ENCODE measurements around the gene PTPRN2.

Gene PTPRN2

GRCh38 chr7:158289761-158290523 lies 297.7 kb downstream of the PTPRN2 start:
- no peak for TF ChIP-seq CTCF (IDR thresholded peaks at IDR 0.05; ENCODE audit: low read depth, low read length, missing control alignments)
- no peak for DNase-seq (ENCODE audit: low read depth)
- no peak overlapping the region for H3K4me3 ChIP-seq (ENCODE audit: low read depth, low read length)

- TF ChIP-seq CTCF (IDR thresholded peaks at IDR 0.05; ENCODE audit: low read depth, low read length, missing control alignments) = no peak
- H3K4me3 ChIP-seq (ENCODE audit: low read depth, low read length) = no peak overlapping the region
- DNase-seq (ENCODE audit: low read depth) = no peak
Observed at GRCh38 chr7:158289231-158289630, 298.4 kb downstream of the PTPRN2 start.

- TF ChIP-seq CTCF (IDR thresholded peaks at IDR 0.05; ENCODE audit: low read depth, low read length, missing control alignments) = no peak
Observed at GRCh38 chr7:158286210-158286609, 301.4 kb downstream of the PTPRN2 start.

GRCh38 chr7:158285383-158285770 lies 302.2 kb downstream of the PTPRN2 start:
- no peak for DNase-seq (ENCODE audit: low read depth)
- no peak for TF ChIP-seq CTCF (IDR thresholded peaks at IDR 0.05; ENCODE audit: low read depth, low read length, missing control alignments)
- H3K4me3 ChIP-seq (ENCODE audit: low read depth, low read length) = no peak overlapping the region

More at GRCh38 chr7:158286210-158286609, 301.4 kb downstream of the PTPRN2 start:
- H3K4me3 ChIP-seq (ENCODE audit: low read depth, low read length) = no peak overlapping the region
- no peak for DNase-seq (ENCODE audit: low read depth)

GRCh38 chr7:158284617-158285382 lies 302.8 kb downstream of the PTPRN2 start:
- no peak for TF ChIP-seq CTCF (IDR thresholded peaks at IDR 0.05; ENCODE audit: low read depth, low read length, missing control alignments)
- no peak overlapping the region for H3K4me3 ChIP-seq (ENCODE audit: low read depth, low read length)
- no peak for DNase-seq (ENCODE audit: low read depth)

GRCh38 chr7:158284121-158284520 lies 303.5 kb downstream of the PTPRN2 start:
- no peak overlapping the region for H3K4me3 ChIP-seq (ENCODE audit: low read depth, low read length)
- TF ChIP-seq CTCF (IDR thresholded peaks at IDR 0.05; ENCODE audit: low read depth, low read length, missing control alignments) = no peak

More at GRCh38 chr7:158284121-158284520, 303.5 kb downstream of the PTPRN2 start:
- no peak for DNase-seq (ENCODE audit: low read depth)
